ENCODE data around the gene DTNA. TPM values are rescaled to one million over a fixed set of nuclear protein-coding genes. Genes with fewer than 3 reads are reported as not detected.

DTNA gene
- total RNA-seq, 1 donor from 2014 or later, result 1.6 TPM

DNA sequence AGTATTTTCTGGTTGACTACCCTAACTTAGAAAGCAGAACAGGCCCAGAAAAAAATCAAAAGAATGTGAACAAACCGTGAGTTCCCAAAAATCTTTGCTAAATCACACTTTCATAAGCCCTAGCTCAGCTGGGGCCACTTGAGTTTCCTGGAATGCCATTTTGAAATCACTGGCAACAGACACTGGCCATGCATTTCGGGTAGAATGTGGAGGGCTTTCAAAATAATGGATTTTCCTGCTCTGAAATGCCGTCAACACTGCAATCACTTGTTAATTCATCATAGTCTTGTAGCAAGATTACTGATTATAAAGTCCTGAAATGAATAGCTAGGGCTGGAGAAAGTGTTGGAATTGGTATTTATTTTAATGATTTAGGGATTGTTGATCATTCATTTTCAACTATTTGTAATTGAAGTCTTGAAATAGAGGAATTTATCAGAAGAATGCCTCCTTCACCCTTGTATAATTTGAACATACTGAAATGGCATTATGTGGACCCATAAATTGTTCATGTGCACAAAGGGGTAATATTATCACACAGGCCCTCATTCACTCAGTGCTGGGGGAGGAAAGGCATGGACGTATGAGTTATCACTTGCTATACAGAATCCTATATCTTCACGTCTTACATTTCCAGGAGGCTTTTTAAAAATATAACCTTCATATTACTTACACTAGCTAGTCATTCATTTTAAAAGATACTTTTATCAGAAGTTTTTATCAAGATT, 134.8 kb downstream of the DTNA start:
- no peak for ATAC-seq
- DNase-seq (ENCODE audit: low spot score), result no peak

DNA sequence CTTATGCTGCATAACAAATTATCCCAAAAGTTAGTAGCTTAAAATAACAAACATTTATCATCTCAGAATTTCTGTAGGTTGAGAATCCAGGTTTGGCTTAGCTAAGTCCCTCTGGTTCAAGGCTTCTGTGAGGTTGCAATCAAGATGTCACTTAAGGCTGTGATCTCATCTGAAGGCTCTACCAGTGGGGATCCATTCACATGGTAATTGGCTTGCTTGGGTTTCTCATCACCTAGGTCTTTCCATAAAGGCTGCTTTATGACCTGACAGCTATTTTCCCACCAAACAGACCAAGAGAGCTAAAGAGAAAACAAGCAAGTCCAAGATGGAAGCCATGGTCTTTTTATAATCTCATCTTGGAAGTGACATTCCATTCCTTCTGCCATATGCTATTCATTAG, 137.3 kb downstream of the DTNA start:
- DNase-seq (ENCODE audit: low spot score), result no peak
- ATAC-seq, result no peak

GRCh38 chr18:34848156-34848555, 138.1 kb downstream of the DTNA start:
- no peak for DNase-seq (ENCODE audit: low spot score)
- ATAC-seq, result no peak

- no peak for DNase-seq (ENCODE audit: low spot score)
- no peak for ATAC-seq
Measured at GRCh38 chr18:34848695-34849094, 138.6 kb downstream of the DTNA start.

GRCh38 chr18:34857320-34857719, 147.2 kb downstream of the DTNA start:
- DNase-seq (ENCODE audit: low spot score) (no peak), ATAC-seq (no peak)

DNA sequence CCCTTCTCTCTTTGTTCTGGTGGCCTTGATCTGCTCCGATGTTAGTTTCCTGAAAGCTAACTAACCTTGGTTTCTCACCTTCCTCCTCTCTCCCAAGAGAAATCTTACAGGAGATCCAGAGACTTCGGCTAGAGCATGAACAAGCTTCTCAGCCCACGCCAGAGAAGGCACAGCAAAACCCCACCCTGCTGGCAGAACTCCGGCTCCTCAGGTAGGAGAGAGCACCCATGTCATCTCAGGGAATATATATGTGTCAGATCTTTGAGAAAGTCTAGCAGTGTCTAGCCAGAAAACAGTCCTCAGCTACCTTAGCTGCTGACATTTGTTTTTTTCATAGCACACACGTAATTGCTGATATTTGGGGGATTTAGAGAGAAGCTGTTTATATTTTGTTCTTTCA, 148.1 kb downstream of the DTNA start:
- DNase-seq (ENCODE audit: low spot score) (no peak), ATAC-seq (no peak)

DNA sequence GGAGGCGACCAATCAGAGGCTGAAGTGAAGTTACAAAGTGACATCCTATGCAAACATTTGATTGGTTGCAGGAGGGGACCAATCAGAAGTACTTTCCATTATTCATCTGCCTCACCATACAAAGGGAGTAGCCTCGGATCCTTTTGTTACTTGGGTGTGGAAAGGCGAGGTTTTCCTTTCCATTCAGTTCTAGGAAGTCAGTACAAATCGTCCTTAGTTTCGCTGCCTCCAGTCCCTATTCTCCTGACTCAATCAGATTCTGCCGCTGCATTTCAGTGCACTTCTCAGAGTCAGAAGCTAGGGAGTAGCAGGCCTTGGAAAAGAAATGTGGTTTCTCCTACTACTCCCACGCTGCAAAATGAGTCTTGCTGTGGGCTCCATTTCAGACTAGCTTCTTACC, 149.4 kb downstream of the DTNA start:
- DNase-seq (ENCODE audit: low spot score), result no peak
- ATAC-seq, result no peak

- no peak for ATAC-seq
- DNase-seq (ENCODE audit: low spot score), result no peak
Measured at GRCh38 chr18:34862561-34862960, 152.5 kb downstream of the DTNA start.

GRCh38 chr18:34863702-34864101, 153.6 kb downstream of the DTNA start:
- ATAC-seq (no peak), DNase-seq (ENCODE audit: low spot score) (no peak)

GRCh38 chr18:34864836-34865497, 154.9 kb downstream of the DTNA start:
- ATAC-seq, result no peak
- DNase-seq (ENCODE audit: low spot score), result no peak

DNA sequence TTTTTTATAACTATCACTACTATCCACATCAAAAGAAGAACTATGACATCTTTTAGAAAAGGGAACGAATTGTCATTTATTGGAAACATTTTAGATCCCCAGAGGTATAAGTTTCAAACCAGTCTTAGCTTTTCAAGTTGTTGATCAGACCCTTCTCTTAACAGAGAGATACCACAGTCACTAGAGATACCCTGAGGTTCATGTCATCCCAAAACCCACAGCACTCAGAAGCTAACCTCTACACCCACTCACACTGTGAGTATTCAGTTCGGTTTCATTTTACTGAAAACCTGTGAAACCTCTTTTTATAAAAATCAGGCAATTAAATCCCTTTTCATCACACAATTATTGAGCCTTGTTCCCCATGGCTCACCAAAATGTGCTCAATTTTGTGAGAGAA, 156.2 kb downstream of the DTNA start:
- no peak for DNase-seq (ENCODE audit: low spot score)
- ATAC-seq, result no peak

DNA sequence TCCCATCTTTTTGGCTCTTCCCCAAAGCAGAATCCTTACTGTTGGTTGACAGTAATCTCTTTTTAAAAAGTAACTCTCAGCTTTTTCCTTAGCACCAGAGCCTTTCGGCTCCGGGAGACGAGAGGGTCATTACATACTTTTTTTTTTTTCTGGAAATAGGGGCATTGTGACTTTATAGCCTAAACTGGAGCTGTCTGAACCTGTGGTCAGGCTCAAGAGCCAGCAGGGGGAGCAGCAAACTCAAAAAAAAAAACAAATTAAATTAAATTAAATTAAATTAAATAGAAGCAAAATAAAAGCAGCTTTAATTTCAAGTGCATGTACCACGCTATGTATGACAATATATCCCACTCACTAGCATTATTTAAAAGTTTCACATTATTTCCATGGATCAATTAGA, 156.6 kb downstream of the DTNA start:
- peak; percentile 30 for ATAC-seq
- no peak for DNase-seq (ENCODE audit: low spot score)

GRCh38 chr18:34867520-34867919, 157.4 kb downstream of the DTNA start:
- DNase-seq (ENCODE audit: low spot score) (no peak), ATAC-seq (no peak)

DNA sequence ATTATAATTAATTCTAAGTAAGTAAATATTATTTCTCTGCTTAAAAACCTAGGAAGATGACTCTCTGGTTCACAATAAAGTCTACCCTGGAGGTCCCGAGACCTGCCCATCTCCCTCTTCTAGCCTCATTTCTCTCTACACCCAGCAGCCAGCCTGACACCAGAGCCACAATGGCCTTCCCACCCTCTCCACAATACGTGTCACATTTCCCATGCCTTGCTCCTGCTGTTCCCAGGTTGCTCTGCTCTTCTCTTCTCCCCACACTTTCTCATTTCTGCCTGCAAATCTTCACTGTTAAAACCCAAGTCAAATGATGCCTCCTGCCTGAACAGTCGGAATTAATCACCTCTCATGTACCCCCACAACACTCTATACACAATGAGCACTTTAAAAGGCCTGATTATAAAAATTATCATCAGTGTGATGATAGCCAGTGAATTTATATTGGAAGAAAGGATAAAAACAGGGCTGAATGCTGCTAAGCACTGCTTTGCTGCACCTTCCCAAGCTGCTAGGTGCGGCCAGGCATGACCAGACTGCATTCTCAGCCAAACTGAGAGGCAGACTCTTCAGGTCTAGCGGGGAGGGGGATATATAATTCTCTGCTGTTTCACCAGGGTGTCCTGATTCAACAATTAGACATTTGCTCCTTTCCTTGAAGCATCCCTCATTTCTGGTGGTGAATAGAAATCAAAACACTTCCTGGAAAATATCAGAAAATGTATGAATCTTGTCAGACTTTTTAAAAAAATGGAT, 160.6 kb downstream of the DTNA start:
- ATAC-seq (no peak), DNase-seq (ENCODE audit: low spot score) (no peak)

- DNase-seq (ENCODE audit: low spot score) (no peak), ATAC-seq (no peak)
Measured at GRCh38 chr18:34871435-34871834, 161.3 kb downstream of the DTNA start.

GRCh38 chr18:34872066-34872465, 162.0 kb downstream of the DTNA start:
- DNase-seq (ENCODE audit: low spot score) (no peak), ATAC-seq (no peak)

GRCh38 chr18:34873986-34874580, 164.0 kb downstream of the DTNA start:
- no peak for DNase-seq (ENCODE audit: low spot score)

DNA sequence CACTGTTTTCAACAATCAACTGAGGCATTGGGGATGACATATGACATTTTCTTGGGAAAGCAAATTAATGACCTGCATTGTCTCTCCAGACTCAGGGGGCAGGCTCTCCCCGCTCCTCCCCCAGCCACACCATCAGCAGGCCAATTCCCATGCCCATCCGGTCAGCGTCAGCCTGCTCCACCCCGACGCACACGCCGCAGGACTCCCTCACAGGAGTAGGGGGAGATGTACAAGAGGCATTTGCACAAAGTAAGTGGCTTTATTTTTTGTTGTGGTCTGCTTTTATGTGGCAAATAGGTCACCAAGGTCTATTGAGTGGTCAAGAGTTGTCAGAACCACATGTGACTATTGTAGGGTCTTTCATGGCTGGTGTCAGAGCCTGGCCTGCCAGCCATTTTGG, 165.1 kb downstream of the DTNA start:
- DNase-seq (ENCODE audit: low spot score) (no peak), ATAC-seq (no peak)

More at GRCh38 chr18:34873986-34874580, 164.0 kb downstream of the DTNA start:
- no peak for ATAC-seq

DNA sequence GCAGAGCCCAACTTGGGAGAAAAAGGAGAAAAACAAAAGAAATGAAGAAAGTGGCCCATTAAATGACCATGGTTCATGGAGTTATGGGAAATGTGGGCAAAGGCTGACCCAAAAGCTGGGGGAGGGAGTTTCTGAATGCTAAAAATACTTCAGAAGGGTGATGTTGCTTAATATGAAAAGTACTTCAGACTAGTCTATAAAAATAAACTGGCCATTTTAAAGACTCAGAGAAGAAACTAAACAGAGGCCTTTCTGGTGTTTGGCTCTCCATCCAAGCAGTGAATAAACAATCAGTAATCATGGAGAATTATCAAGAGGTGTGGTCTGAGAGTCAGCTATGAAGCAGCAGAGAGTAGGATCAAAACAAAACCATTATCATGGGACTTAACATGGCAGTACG, 170.3 kb downstream of the DTNA start:
- no peak for ATAC-seq

DNA sequence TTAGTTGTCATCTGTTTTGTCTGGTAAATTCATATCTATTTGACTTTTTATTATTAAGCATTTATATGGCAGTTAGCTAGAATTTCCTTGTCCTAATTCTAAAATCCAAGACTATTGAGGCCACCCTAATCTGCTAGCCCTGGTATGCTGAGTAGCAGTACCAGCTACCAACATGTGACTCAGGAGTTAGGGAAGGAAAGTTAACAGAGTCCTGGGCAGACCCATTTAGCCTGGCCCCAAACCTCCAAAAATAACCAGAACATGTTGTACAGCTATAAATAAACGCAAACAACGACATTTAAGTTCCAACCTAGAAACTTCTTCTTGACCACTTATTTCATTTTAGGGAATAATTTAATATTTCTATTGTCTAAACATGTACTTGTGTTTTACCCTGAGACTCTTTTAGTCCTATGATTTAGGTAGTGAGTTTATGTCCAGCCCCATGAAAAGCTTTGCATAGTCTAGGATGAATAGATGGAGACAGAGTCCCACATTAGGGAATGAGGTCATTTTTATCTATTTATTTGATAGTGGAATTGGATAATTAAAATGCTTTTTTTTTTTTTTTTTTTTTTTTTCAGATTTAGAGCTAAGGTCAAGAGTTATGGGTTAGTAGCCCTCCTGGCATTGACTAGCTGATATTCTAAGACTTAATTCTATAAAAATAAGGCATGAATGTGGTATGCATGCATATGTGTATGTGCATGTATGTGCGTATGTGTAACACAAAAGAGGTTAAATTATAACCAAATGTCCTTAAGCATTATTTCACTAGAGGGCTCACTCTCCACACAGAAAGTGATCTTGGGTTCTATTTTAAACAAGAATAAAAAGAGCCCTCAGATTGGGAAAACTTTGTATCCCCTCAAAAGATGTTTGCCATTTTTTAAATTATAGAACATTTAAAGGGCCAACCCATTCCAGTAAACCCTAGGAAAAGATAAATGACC, 171.1 kb downstream of the DTNA start:
- ATAC-seq (peak; percentile 33), DNase-seq (ENCODE audit: low spot score) (no peak)

More for the DNA sequence above, 170.3 kb downstream of the DTNA start:
- DNase-seq (ENCODE audit: low spot score), result no peak

All from left lobe of liver (tissue), 2 donors.